WERI-Rb-1 (cell line): ENCODE data around the gene PROSER3.

Source experiments
- DNase-seq: peaks from one replicate; pipeline ENCODE4 v3.0.0-alpha.2; 2020
- H3K27ac ChIP-seq: fragments of 250-450 bp; sonication (Bioruptor Pico); 2 replicates; pipeline ENCODE4 v1.5.1; 2020; ENCODE audit warnings: mild to moderate bottlenecking, moderate library complexity
- H3K27me3 ChIP-seq: fragments of 250-450 bp; sonication (Bioruptor Pico); 2 replicates; pipeline ENCODE4 v1.5.1; 2021; ENCODE audit warnings: mild to moderate bottlenecking, low read depth, moderate library complexity; ENCODE audit not compliant: insufficient read depth, severe bottlenecking
- H3K36me3 ChIP-seq: fragments of 250-450 bp; sonication (Bioruptor Pico); 2 replicates; pipeline ENCODE4 v1.5.1; 2020; ENCODE audit warnings: mild to moderate bottlenecking, moderate library complexity
- H3K4me3 ChIP-seq: 2 replicates; pipeline ENCODE4 v1.5.1; 2011; ENCODE audit warnings: low read depth, mild to moderate bottlenecking, control low read depth, low read length
- H3K9me3 ChIP-seq: fragments of 250-450 bp; sonication (Bioruptor Pico); 2 replicates; pipeline ENCODE4 v1.5.1; 2021; ENCODE audit warnings: mild to moderate bottlenecking, moderate library complexity; ENCODE audit not compliant: severe bottlenecking
- TF ChIP-seq, protein P1 (sequence below): IDR thresholded peaks from 2 replicates; pipeline ENCODE4 v1.5.1; 2011; ENCODE audit warnings: low read depth, mild to moderate bottlenecking, control low read depth, inconsistent platforms, low read length

Gene PROSER3

DNA sequence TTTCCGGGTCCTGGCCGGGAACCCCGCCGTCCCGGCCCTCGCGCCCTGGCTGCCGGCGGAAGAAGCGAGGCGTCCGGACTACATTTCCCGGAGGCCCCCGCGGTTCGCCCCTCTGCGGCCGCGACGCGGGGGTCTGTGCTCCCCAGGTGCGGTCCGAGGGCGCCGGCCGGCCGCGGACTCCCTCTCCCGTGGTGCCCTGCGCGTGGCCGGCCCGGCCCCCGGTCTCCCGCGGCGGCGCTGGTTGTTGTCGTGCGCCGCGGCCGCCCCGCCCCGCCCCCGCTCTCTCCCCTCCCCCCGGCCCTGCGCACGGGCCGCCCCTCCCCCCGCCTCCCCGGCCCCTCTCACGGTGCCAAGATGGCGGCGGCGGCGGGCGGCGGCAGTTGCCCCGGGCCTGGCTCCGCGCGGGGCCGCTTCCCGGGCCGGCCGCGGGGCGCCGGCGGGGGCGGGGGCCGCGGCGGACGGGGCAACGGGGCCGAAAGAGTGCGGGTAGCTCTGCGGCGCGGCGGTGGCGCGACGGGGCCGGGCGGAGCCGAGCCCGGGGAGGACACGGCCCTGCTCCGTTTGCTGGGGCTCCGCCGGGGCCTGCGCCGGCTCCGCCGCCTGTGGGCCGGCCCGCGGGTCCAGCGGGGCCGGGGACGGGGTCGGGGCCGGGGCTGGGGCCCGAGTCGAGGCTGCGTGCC lies 40.2 kb upstream of the PROSER3 start, which contains the start of gene KMT2B:
Gene KMT2B, plus strand, starts transcription at position 339 of the 680 bp plus-strand sequence. Its CDS starts 16 bp downstream, at position 355.
- DNase-seq: peak; percentile 97
- Histone ChIP-seq H3K27ac (peak within 1 kb of the TSS; percentile 93), H3K4me3 (peak within 1 kb of the TSS; percentile 89)

DNA sequence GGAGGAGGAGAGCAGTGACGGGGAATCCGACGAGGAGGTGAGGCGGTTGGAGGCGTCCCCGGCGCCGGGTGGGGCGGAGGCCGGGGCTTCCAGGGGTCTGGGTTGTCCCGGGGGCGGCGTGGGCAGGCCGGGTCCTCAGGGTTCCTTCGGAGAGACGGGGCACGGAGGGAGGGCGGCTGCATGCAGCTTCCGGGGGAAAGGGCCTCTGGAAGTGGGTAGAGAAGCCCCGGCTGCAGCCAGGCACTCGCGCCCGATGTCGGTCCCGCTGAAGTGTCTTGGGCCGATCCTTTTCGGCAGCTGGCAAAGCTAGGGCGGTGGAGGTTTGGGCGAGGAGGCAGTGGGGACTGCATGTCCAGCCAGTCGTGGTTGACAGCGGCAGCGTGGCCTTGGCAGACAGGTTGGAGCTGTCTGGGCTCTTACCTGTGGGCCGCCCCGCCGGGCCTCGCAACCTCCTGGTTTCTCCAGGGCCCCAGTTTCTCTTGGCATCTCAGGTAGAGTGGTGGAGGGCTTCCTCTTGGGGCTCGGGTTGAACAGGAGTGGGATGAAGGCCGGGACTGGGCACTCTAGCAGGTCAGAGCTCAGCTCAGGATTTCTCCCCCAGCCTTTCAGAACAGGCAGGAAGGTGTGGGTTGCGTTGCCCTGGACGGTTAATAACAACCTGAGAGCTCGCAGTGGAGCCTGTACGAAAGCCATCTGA lies 39.5 kb upstream of the PROSER3 start:
- Histone ChIP-seq H3K27me3 (no peaks in the 10 kb centered on the region), H3K36me3 (peaks cover 35% of the 10 kb centered on the region), H3K27ac (peak overlapping the region; percentile 67), H3K9me3 (no peaks in the 10 kb centered on the region), H3K4me3 (peak overlapping the region; percentile 89)
- TF ChIP-seq, protein P1, sequence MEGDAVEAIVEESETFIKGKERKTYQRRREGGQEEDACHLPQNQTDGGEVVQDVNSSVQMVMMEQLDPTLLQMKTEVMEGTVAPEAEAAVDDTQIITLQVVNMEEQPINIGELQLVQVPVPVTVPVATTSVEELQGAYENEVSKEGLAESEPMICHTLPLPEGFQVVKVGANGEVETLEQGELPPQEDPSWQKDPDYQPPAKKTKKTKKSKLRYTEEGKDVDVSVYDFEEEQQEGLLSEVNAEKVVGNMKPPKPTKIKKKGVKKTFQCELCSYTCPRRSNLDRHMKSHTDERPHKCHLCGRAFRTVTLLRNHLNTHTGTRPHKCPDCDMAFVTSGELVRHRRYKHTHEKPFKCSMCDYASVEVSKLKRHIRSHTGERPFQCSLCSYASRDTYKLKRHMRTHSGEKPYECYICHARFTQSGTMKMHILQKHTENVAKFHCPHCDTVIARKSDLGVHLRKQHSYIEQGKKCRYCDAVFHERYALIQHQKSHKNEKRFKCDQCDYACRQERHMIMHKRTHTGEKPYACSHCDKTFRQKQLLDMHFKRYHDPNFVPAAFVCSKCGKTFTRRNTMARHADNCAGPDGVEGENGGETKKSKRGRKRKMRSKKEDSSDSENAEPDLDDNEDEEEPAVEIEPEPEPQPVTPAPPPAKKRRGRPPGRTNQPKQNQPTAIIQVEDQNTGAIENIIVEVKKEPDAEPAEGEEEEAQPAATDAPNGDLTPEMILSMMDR: no peak
- DNase-seq: no peak

More for the DNA sequence above, 40.2 kb upstream of the PROSER3 start, which contains the start of gene KMT2B:
- Histone ChIP-seq H3K27me3 (no peaks in the 10 kb centered on the region), H3K36me3 (peaks cover 28% of the 10 kb centered on the region), H3K9me3 (no peaks in the 10 kb centered on the region)
- TF ChIP-seq, protein P1: no peak

DNA sequence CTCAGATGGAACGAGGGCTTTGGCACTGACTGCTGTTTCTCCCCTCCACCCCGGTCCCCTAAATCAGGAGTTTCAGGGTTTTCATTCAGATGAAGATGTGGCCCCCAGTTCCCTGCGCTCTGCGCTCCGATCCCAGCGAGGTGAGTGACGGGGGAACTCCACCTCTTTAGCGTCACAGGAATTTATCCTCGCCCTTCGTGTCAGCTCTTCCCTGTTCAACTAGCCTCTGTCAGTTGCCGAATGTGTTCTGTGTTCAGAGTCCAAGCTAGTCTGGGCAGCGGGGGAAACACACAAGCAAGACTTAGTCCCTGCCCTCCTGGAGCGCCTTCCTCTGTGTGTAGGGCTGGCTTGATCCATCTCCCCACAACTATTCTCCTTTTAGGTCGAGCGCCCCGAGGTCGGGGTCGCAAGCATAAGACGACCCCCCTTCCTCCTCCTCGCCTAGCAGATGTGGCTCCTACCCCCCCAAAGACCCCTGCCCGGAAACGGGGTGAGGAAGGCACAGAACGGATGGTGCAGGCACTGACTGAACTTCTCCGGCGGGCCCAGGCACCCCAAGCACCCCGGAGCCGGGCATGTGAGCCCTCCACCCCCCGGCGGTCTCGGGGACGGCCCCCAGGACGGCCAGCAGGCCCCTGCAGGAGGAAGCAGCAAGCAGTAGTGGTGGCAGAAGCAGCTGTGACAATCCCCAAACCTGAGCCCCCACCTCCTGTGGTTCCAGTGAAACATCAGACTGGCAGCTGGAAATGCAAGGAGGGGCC lies 38.4 kb upstream of the PROSER3 start:
- no peaks in the 10 kb centered on the region for H3K27me3 ChIP-seq
- H3K36me3 ChIP-seq: peaks cover 46% of the 10 kb centered on the region
- no peaks in the 10 kb centered on the region for H3K9me3 ChIP-seq
- TF ChIP-seq, protein P1: no peak
- DNase-seq: no peak
- H3K4me3 ChIP-seq: no peak overlapping the region
- H3K27ac ChIP-seq: no peak overlapping the region

DNA sequence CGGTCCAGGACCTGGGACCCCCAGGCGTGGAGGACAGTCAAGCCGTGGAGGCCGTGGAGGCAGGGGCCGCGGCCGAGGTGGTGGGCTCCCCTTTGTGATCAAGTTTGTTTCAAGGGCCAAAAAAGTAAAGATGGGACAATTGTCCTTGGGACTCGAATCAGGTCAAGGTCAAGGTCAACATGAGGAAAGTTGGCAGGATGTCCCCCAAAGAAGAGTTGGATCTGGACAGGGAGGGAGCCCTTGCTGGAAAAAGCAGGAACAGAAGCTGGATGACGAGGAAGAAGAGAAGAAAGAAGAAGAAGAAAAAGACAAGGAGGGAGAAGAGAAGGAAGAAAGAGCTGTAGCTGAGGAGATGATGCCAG lies 37.8 kb upstream of the PROSER3 start:
- Histone ChIP-seq H3K9me3 (no peaks in the 10 kb centered on the region), H3K36me3 (peaks cover 52% of the 10 kb centered on the region), H3K27me3 (no peaks in the 10 kb centered on the region), H3K27ac (no peak overlapping the region), H3K4me3 (no peak overlapping the region)
- TF ChIP-seq, protein P1: no peak
- no peak for DNase-seq

DNA sequence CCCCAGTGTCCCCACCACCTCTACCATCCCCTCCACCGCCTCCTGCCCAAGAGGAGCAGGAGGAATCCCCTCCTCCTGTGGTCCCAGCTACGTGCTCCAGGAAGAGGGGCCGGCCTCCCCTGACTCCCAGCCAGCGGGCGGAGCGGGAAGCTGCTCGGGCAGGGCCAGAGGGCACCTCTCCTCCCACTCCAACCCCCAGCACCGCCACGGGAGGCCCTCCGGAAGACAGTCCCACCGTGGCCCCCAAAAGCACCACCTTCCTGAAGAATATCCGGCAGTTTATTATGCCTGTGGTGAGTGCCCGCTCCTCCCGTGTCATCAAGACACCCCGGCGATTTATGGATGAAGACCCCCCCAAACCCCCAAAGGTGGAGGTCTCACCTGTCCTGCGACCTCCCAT lies 37.3 kb upstream of the PROSER3 start:
- Histone ChIP-seq H3K4me3 (no peak overlapping the region), H3K27ac (no peak overlapping the region), H3K36me3 (peaks cover 57% of the 10 kb centered on the region), H3K27me3 (no peaks in the 10 kb centered on the region), H3K9me3 (no peaks in the 10 kb centered on the region)
- no peak for DNase-seq
- TF ChIP-seq, protein P1: no peak
